Measurements from ENCODE around the gene TWIST2.

DNA sequence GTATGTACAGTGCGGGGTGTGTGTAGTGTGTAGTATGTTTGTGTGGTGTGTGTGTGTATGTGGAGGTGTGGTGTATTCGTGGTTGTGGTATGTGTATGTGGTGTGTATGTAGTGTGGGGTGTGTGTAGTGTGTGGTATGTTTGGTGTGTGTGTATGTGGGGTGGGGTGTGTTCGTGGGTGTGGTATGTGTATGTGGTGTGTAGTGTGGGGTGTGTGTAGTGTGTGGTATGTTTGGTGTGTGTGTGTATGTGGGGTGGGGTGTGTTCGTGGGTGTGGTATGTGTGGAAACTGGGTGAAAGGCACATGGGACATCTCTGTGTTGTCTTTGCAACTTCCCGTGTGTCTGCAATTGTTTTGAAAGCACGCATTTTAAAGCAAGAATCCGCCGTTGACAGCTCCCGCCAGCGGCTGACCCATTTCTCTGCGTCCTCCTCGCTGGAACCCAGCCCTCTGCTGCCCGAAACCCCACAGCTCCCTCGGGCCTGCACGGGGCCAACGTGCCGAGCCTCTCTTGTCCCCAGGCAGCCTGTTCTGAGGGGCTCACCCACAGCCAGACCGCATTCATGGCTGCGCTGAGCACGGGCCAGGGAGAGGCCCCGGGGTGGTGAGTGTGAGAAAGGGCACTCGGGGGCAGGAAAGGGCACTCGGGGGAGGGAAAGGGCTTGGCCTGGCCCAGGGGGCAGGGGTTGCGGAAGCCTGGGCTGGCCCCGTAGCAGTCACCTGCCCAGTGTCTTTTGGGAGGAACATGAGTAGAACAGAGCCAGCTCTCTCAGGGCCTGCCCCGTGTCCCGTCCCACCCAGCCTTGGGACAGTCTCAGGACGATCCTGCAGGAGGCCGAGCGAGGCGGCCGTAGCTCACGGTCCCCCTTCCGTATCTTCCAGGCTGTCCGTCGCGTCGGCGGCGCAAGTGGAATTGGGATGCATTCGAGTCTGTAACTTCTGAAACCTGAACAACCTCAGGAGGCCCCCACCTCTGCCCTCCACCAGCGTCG lies 61.4 kb downstream of the TWIST2 start:
- no peak for TF ChIP-seq EZH2 (optimal IDR thresholded peaks at IDR 0.05; ENCODE audit: low read depth, low read length)
- TF ChIP-seq, protein P1, sequence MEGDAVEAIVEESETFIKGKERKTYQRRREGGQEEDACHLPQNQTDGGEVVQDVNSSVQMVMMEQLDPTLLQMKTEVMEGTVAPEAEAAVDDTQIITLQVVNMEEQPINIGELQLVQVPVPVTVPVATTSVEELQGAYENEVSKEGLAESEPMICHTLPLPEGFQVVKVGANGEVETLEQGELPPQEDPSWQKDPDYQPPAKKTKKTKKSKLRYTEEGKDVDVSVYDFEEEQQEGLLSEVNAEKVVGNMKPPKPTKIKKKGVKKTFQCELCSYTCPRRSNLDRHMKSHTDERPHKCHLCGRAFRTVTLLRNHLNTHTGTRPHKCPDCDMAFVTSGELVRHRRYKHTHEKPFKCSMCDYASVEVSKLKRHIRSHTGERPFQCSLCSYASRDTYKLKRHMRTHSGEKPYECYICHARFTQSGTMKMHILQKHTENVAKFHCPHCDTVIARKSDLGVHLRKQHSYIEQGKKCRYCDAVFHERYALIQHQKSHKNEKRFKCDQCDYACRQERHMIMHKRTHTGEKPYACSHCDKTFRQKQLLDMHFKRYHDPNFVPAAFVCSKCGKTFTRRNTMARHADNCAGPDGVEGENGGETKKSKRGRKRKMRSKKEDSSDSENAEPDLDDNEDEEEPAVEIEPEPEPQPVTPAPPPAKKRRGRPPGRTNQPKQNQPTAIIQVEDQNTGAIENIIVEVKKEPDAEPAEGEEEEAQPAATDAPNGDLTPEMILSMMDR (IDR thresholded peaks at IDR 0.05; ENCODE audit: low read length) = no peak
